Karpas-422 (cell line): ENCODE measurements around the gene MYB. TPM values are rescaled to one million over a fixed set of nuclear protein-coding genes. Genes with fewer than 3 reads are reported as not detected.
A peak's percentile ranks its signal among the peaks of the same experiment; 100 is the strongest.
"Not testable (repeated sequence)": the region's sequence is repeated elsewhere in the genome, so short reads cannot be mapped to it uniquely, and the experiment has no call there.

Experiments
- DNase-seq: peaks from one replicate; pipeline ENCODE4 v3.0.0-alpha.2; 2015
- H2AFZ ChIP-seq: fragments of 200-600 bp; sonication (generic); 2 replicates; pipeline ENCODE4 v1.6.1; 2014; ENCODE audit warnings: antibody characterized with exemption, low read length, mixed read lengths
- H3K27ac ChIP-seq: fragments of 200-600 bp; sonication (generic); 2 replicates; pipeline ENCODE4 v1.5.1; 2014; ENCODE audit warnings: mild to moderate bottlenecking, low read length, moderate library complexity
- H3K27me3 ChIP-seq: fragments of 200-600 bp; sonication (generic); 2 replicates; pipeline ENCODE4 v1.6.1; 2014; ENCODE audit warnings: low read length, mixed read lengths
- H3K36me3 ChIP-seq: fragments of 200-600 bp; sonication (generic); 2 replicates; pipeline ENCODE4 v1.6.1; 2014; ENCODE audit warnings: low read length, mixed read lengths; ENCODE audit not compliant: insufficient read depth
- H3K4me1 ChIP-seq: fragments of 200-600 bp; sonication (generic); 2 replicates; pipeline ENCODE4 v1.6.1; 2014; ENCODE audit warnings: mild to moderate bottlenecking, low read length, mixed read lengths
- H3K4me2 ChIP-seq: fragments of 200-600 bp; sonication (generic); 2 replicates; pipeline ENCODE4 v1.6.1; 2014; ENCODE audit warnings: low read length, low read depth, mild to moderate bottlenecking; ENCODE audit not compliant: poor library complexity, severe bottlenecking
- H3K4me3 ChIP-seq: fragments of 200-600 bp; sonication (generic); 2 replicates; pipeline ENCODE4 v1.5.1; 2014; ENCODE audit warnings: mild to moderate bottlenecking, antibody characterized with exemption, low read length, mixed read lengths
- H3K79me2 ChIP-seq: fragments of 200-600 bp; sonication (generic); 2 replicates; pipeline ENCODE4 v1.6.1; 2014; ENCODE audit warnings: mild to moderate bottlenecking, low read length, mixed read lengths
- H3K9ac ChIP-seq: fragments of 200-600 bp; sonication (generic); 2 replicates; pipeline ENCODE4 v1.6.0; 2014; ENCODE audit warnings: low read length
- H3K9me2 ChIP-seq: fragments of 200-600 bp; sonication (generic), shearing (Covaris generic); replicated peaks from 2 replicates; pipeline ENCODE4 v1.6.0; 2014; ENCODE audit warnings: mild to moderate bottlenecking, low read length, moderate library complexity; ENCODE audit not compliant: insufficient read depth
- H3K9me3 ChIP-seq: fragments of 300-700, 200-600 bp; sonication (generic); 2 replicates; pipeline ENCODE4 v1.6.1; 2014; ENCODE audit warnings: low read length, mixed read lengths
- H4K20me1 ChIP-seq: fragments of 200-600 bp; sonication (generic); 2 replicates; pipeline ENCODE4 v1.6.1; 2014; ENCODE audit warnings: mild to moderate bottlenecking, antibody characterized with exemption, low read length, low read depth; ENCODE audit not compliant: insufficient read depth
- total RNA-seq: library from RNA; depleted of rRNA; stranded (reverse); fragments of >200 nt; shearing (Covaris generic); gene quantifications from 2 replicates; pipeline ENCODE4 v1.2.3, GENCODE V29; 2014; ENCODE audit warnings: low replicate concordance

The MYB gene
- total RNA-seq, 1 experiment from 2014 or later, result 11.8 TPM

DNA sequence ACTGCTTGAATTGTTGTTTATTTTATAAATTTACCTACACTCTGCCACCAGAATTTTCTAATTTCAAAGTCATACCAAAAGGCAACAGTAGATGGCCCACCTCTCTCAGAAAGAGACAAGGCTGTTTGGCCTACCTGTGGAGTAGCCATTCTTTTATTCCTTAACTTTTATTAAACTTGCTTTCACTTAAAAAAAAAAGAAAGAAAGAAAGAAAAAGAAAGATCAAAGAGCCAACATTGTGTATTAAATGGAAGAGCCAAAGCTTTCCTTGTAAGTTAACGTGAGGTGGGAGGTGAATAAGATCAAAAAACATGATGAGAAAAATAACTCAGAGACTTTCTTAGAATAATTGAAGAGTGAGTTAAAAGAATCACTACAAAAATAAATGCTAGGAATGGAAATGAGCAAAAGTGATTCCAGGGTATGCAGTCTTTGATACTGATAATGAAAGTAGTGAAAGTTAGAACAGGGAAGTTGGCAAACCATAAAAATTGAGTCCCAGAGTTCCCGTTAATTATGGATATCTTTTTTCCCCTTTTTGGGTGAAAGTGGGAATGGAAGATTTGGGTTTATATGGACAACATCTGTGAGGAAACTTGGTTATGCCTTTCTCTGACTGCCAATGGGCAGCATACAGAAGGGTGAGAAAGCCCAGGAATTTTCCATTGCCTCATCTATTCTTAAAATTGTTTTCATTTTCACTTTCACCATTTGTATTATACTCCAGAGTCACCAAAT, 35.9 kb upstream of the MYB start:
- Histone ChIP-seq H3K4me2 (peak overlapping the region; percentile 44), H2AFZ (no peak overlapping the region), H3K4me1 (peaks cover 40% of the 10 kb centered on the region), H3K9ac (no peak overlapping the region), H3K27ac (no peak overlapping the region), H3K27me3 (no peaks in the 10 kb centered on the region), H3K9me2 (no peaks in the 10 kb centered on the region), H3K9me3 (no peaks in the 10 kb centered on the region), H3K79me2 (no peaks in the 10 kb centered on the region), H3K36me3 (no peaks in the 10 kb centered on the region), H3K4me3 (no peak overlapping the region), H4K20me1 (no peaks in the 10 kb centered on the region)
- peak; percentile 82 for DNase-seq

DNA sequence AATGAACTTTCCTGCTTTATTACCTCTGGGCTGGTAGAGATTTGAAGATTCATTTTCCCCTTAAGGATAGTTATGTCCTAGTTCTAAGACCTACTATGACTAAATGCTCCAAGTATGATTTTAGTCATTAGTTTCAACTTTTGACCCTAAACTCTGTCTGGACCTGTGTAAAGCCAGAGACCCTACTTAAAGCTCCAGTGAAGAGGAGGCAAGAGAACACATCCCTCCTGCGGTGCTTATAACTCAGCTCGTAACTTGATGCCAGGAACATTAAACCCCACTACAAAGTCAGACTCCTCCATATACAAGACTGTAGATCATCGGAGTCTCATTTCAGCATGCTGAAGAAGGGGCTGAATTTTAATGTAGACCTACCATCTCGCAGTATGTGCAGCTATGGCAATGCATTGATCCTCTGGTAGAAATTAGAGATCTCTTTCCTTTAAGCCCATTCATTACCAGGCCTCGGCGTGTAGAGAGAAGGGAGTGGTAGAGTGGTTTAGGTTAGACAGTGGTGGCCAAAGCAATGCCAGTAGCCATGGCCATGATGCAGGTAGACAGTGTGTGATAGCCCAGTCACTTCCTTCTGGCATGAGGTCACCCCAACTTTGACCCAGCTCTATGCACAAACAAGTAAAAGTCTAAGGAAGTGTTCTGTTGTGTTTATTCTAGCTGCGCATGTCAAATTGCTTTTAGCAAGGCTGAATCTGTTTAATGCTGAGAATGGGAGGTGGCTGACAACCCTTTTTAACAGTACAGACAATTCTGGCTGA, 34.8 kb upstream of the MYB start:
- Histone ChIP-seq H3K4me2 (no peak overlapping the region), H3K27me3 (no peaks in the 10 kb centered on the region), H3K9me2 (no peaks in the 10 kb centered on the region), H2AFZ (no peak overlapping the region), H3K36me3 (no peaks in the 10 kb centered on the region), H3K79me2 (no peaks in the 10 kb centered on the region), H3K9ac (no peak overlapping the region), H3K4me3 (no peak overlapping the region), H3K27ac (no peak overlapping the region), H3K4me1 (peaks cover 40% of the 10 kb centered on the region), H4K20me1 (no peaks in the 10 kb centered on the region), H3K9me3 (no peaks in the 10 kb centered on the region)
- no peak for DNase-seq

DNA sequence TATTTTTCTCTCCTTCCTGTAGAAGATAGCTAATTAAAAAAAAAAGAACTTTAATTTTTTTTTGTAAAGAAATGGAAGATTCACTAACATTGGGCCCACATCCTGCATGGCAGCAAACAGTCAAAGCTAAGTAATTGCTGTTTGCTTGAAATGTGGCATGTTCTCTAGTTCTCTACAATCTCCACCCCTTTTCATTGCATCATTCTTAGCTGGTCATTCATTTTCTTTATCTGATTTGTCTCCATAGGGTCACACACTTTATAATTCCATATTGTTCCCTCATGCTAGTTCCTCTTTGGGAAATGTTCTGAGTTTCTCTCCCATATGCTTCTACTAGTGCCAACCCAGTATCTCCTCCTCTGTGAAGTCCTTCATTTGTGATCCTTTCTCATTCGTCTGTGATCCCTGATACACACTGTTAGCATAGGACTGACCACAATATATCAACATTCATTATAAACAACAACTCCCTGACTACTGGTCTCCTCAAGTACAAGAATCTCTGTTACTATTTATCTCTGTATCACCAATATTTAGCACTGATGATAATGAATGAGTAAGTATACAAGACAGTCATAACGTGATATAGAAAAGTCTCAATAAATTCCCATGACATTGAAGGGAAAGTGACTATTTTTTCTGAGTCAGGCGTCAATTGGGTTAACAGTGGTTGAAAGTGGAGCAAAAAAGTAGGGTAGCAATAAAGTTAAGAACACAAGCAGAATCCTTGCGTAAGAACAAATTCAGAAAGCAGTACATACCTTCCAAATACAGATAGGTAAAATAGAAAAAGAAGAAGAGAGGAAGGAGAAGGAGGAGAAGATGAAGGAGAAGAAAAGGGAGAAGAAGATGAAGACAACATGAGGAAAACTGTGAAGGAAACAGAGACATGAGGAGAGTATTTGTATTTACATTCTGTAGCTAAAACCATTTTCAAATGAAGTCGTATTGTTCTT, 33.2 kb upstream of the MYB start:
- Histone ChIP-seq H3K4me1 (peaks cover 30% of the 10 kb centered on the region), H3K9ac (no peak overlapping the region), H4K20me1 (no peaks in the 10 kb centered on the region), H2AFZ (no peak overlapping the region), H3K4me3 (no peak overlapping the region), H3K9me2 (no peaks in the 10 kb centered on the region), H3K79me2 (no peaks in the 10 kb centered on the region), H3K9me3 (no peaks in the 10 kb centered on the region), H3K27ac (no peak overlapping the region), H3K4me2 (no peak overlapping the region), H3K27me3 (no peaks in the 10 kb centered on the region), H3K36me3 (no peaks in the 10 kb centered on the region)
- no peak for DNase-seq

DNA sequence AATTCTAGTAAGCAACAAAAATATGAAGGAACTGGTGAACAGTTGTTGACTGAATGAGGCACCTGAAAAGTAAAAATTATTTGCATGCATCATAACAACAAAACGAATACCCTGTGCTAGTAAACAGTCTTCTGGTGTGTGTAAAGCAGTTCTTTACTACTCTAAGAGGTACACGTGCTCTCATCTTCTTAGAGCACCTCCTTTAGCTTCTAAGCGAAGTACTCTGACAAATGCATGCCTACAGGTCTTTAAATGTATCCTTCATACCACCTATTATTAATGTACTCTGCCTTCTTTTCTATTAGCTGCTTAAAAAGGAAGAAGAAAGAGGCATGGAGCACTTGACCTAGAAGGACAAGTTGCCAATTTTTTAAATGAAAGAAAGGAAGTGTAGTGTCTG, 32.2 kb upstream of the MYB start:
- Histone ChIP-seq H3K9me2 (no peaks in the 10 kb centered on the region), H3K4me2 (no peak overlapping the region), H3K9me3 (no peaks in the 10 kb centered on the region), H2AFZ (no peak overlapping the region), H4K20me1 (no peaks in the 10 kb centered on the region), H3K36me3 (no peaks in the 10 kb centered on the region), H3K4me3 (no peak overlapping the region), H3K4me1 (peaks cover 22% of the 10 kb centered on the region), H3K79me2 (no peaks in the 10 kb centered on the region), H3K9ac (no peak overlapping the region), H3K27ac (no peak overlapping the region), H3K27me3 (no peaks in the 10 kb centered on the region)
- no peak for DNase-seq

DNA sequence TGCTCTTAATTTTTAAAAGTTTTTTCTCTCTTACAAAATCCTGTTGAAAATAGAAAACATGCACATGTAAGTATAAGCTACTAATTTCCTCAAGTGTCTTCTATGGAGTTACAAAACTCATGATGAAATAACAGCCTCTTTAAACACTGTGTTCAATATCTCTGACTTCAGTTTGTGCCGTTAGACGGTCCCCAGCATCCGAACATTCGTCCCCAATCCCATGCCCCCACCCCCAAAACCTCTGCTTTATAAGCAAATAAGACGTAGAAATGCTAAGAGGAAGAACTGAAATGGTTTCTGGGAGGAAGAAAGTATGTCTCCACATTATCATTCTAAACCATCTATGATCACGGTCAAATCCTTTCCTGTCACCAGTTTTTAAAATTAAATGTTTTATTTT, 31.7 kb upstream of the MYB start:
- Histone ChIP-seq H3K9me2 (no peaks in the 10 kb centered on the region), H3K79me2 (no peaks in the 10 kb centered on the region), H3K4me1 (peaks cover 17% of the 10 kb centered on the region), H2AFZ (no peak overlapping the region), H4K20me1 (no peaks in the 10 kb centered on the region), H3K27me3 (no peaks in the 10 kb centered on the region), H3K4me2 (no peak overlapping the region), H3K9me3 (no peaks in the 10 kb centered on the region), H3K9ac (no peak overlapping the region), H3K4me3 (no peak overlapping the region), H3K27ac (no peak overlapping the region), H3K36me3 (no peaks in the 10 kb centered on the region)
- no peak for DNase-seq

DNA sequence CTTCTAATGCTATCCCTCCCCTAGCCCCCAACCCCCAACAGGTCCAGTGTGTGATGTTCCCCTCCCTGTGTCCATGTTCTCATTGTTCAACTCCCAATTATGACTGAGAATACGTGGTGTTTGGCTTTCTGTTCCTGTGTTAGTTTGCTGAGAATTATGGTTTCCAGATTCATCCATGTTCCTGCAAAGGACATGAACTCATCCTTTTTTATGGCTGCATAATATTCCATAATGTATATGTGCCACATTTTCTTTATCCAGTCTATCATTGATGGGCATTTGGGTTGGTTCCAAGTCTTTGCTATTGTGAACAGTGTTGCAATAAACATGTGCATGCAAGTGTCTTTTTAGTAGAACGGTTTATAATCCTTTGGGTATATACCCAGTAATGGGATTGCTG, 30.6 kb upstream of the MYB start:
- H3K4me1 ChIP-seq, H3K4me2 ChIP-seq, H2AFZ ChIP-seq, H3K9me3 ChIP-seq, DNase-seq, H3K4me3 ChIP-seq, H3K79me2 ChIP-seq, H3K36me3 ChIP-seq, H3K27me3 ChIP-seq, H3K9ac ChIP-seq, H4K20me1 ChIP-seq, H3K27ac ChIP-seq, H3K9me2 ChIP-seq: not testable (repeated sequence)

DNA sequence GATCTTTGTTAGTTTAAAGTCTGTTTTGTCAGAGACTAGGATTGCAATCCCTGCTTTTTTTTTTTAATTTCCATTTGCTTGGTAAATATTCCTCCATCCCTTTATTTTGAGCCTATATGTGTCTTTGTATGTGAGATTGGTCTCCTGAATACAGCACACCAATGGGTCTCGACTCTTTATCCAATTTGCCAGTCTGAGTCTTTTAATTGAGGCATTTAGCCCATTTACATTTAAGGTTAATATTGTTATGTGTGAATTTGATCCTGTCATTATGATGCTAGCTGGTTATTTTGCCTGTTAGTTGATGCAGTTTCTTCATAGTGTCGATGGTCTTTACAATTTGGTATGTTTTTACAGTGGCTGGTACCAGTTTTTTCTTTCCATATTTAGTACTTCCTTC, 27.0 kb upstream of the MYB start:
- not testable (repeated sequence) for H3K79me2 ChIP-seq, H3K9ac ChIP-seq, H3K27me3 ChIP-seq, H2AFZ ChIP-seq, DNase-seq, H4K20me1 ChIP-seq, H3K4me1 ChIP-seq, H3K36me3 ChIP-seq, H3K4me2 ChIP-seq, H3K9me3 ChIP-seq, H3K9me2 ChIP-seq, H3K4me3 ChIP-seq, H3K27ac ChIP-seq

DNA sequence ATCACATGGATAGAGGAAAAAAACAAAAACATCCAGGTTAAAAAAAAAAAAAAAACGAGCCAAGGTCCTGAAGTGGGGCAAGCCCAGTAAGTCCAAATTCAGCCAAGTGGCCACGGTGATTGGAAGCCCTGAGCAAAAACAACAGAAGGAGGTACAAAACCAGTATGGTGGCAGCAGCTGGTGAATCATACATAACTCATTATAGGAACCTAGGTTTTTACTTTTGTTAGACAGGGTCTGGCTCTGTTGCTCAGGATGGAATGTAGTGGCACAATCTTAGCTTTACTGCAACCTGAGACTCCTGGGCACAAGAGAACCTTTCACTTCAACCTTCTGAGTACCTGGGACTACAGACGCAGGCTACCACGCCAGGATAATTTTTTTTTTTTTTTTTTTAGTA, 22.7 kb upstream of the MYB start:
- no peaks in the 10 kb centered on the region for H4K20me1 ChIP-seq
- H3K9ac ChIP-seq, result no peak overlapping the region
- no peaks in the 10 kb centered on the region for H3K9me2 ChIP-seq
- no peak overlapping the region for H3K4me3 ChIP-seq
- no peak overlapping the region for H3K4me2 ChIP-seq
- H3K9me3 ChIP-seq, result no peaks in the 10 kb centered on the region
- no peak overlapping the region for H2AFZ ChIP-seq
- H3K27ac ChIP-seq, result no peak overlapping the region
- no peaks in the 10 kb centered on the region for H3K27me3 ChIP-seq
- no peaks in the 10 kb centered on the region for H3K36me3 ChIP-seq
- H3K4me1 ChIP-seq, result peaks cover 2% of the 10 kb centered on the region
- H3K79me2 ChIP-seq, result no peaks in the 10 kb centered on the region
- no peak for DNase-seq
